Measurements from ENCODE around the gene TAX1BP1. TPM values are rescaled to one million over a fixed set of nuclear protein-coding genes. Genes with fewer than 3 reads are reported as not detected.

The TAX1BP1 gene
- total RNA-seq, 1 experiment from 2014 or later: 69.9 TPM

DNA sequence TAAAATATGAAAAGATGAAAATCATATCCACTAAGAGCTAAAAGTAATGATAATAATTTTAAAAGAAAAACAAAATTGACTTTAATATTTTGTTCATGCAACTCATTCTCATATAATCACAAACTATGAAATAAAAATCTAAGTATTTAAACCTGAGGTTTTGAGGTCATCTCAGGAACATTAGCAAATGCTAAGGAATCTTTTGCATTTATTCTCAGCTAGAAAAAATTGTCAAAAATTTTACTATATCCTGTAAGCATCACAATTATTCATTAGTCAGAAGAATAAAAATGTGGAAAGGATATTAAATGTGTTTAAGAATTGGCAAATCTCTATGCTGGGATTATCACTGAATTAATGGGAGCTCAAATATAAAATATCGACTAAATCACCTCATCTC, 36.8 kb upstream of the TAX1BP1 start:
- no peak for TF ChIP-seq CREM (CRISPR knock-in tag; IDR thresholded peaks at IDR 0.05)
- no peak for DNase-seq (ENCODE audit: low spot score)
- no peaks in the 10 kb centered on the region for H3K36me3 Mint-ChIP-seq
- H3K27ac Mint-ChIP-seq: no peak overlapping the region
- no peaks in the 10 kb centered on the region for H3K4me1 Mint-ChIP-seq
- CTCF ChIA-PET: no interaction called here
- ATAC-seq: no peak
- POLR2A ChIA-PET: no interaction called here
- H3K27me3 Mint-ChIP-seq (ENCODE audit: low read depth): no peaks in the 10 kb centered on the region
- no peaks in the 10 kb centered on the region for H3K9me3 Mint-ChIP-seq
- H3K4me3 Mint-ChIP-seq: no peak overlapping the region

- POLR2A ChIA-PET: no interaction called here
- Mint-ChIP-seq H3K9me3 (0 out of 2 replicates have a peak, but pooled peaks cover 4% of the 10 kb centered on the region), H3K27me3 (ENCODE audit: low read depth) (no peaks in the 10 kb centered on the region), H3K4me3 (no peak overlapping the region), H3K4me1 (no peaks in the 10 kb centered on the region), H3K36me3 (no peaks in the 10 kb centered on the region), H3K27ac (no peak overlapping the region)
- DNase-seq (ENCODE audit: low spot score) (no peak), ATAC-seq (no peak)
- CTCF ChIA-PET: interaction anchor here (1.4 kb wide), 1 partner anchor 40 kb away, joined by 3 read pairs; no protein-coding TSS in a partner anchor
- TF ChIP-seq E2F4 (CRISPR knock-in tag; IDR thresholded peaks at IDR 0.05; ENCODE audit: borderline replicate concordance, low read depth) (no peak), ZNF317 (CRISPR knock-in tag; IDR thresholded peaks at IDR 0.05; ENCODE audit: borderline replicate concordance, low read depth) (no peak), ZNF512 (CRISPR knock-in tag; IDR thresholded peaks at IDR 0.05; ENCODE audit: borderline replicate concordance) (no peak), IRF2 (CRISPR knock-in tag; IDR thresholded peaks at IDR 0.05; ENCODE audit: borderline replicate concordance, low read depth) (no peak), ATF1 (CRISPR knock-in tag; IDR thresholded peaks at IDR 0.05) (no peak), TCF7 (CRISPR knock-in tag; IDR thresholded peaks at IDR 0.05; ENCODE audit: low read depth) (no peak), ZNF532 (CRISPR knock-in tag; IDR thresholded peaks at IDR 0.05; ENCODE audit: borderline replicate concordance) (no peak), E2F1 (CRISPR knock-in tag; IDR thresholded peaks at IDR 0.05) (no peak), CREB1 (CRISPR knock-in tag; IDR thresholded peaks at IDR 0.05) (no peak), FOXP4 (CRISPR knock-in tag; IDR thresholded peaks at IDR 0.05) (no peak), ZNF416 (CRISPR knock-in tag; IDR thresholded peaks at IDR 0.05) (no peak), ZNF671 (CRISPR knock-in tag; IDR thresholded peaks at IDR 0.05) (no peak)
- TF ChIP-seq, protein P1, sequence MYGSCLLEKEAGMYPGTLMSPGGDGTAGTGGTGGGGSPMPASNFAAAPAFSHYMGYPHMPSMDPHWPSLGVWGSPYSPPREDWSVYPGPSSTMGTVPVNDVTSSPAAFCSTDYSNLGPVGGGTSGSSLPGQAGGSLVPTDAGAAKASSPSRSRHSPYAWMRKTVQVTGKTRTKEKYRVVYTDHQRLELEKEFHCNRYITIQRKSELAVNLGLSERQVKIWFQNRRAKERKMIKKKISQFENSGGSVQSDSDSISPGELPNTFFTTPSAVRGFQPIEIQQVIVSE (CRISPR knock-in tag; IDR thresholded peaks at IDR 0.05; ENCODE audit: borderline replicate concordance): no peak
- TF ChIP-seq, protein P2, sequence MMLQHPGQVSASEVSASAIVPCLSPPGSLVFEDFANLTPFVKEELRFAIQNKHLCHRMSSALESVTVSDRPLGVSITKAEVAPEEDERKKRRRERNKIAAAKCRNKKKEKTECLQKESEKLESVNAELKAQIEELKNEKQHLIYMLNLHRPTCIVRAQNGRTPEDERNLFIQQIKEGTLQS (CRISPR knock-in tag; conservative IDR thresholded peaks at IDR 0.05): no peak
These were observed 35.4 kb upstream of the TAX1BP1 start for GRCh38 chr7:27704422-27705199.
